Measurements from ENCODE around the gene NAE1. TPM values are rescaled to one million over a fixed set of nuclear protein-coding genes. Genes with fewer than 3 reads are reported as not detected.

The NAE1 gene
- total and polyA plus RNA-seq, 9 donors = 38.3 to 63.7 (median 46.7) TPM

DNA sequence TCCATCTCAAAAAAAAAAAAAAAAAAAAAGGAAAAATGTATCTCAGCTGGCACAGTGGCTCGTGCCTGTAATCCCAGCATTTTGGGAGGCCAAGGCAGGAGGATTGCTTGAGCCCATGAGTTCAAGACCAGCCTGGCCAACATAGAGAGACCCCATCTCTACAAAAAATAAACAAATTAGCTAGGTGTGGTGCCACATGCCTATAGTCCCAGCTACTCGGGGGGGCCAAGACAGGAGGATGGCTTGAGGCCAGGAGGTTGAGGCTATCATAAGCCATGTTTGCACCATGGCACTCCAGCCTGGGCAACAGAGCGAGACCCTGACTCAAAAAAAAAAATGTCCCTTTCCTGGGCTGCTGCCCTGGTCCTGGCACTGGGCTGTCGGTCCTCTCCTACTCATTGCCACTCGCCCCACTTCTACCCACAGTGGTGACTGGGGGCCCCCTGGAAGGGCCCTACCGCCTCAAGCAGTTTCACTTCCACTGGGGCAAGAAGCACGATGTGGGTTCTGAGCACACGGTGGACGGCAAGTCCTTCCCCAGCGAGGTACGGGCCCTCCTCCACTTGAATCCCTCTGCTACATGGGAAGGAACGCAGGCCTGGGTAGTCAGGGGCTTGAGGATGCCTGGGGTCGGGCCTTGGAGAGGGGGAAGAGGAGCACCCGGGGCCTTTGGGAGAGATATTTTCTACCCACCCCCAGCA, 19.5 kb upstream of the NAE1 start:
- Histone ChIP-seq H3K9me3 (no peaks in the 10 kb centered on the region), H3K4me1 (ENCODE audit: insufficient read depth) (no peaks in the 10 kb centered on the region), H3K27me3 (no peaks in the 10 kb centered on the region), H3K27ac (no peak overlapping the region), H3K4me3 (no peak overlapping the region), H3K36me3 (no peaks in the 10 kb centered on the region)
- WGBS, 3 donors = 87 to 92% (median 87%) methylated on average over 14 of the region's 14 CpGs
- intact Hi-C loops (cut with DNase I) = no loop called here
- TF ChIP-seq EP300 (IDR thresholded peaks at IDR 0.05) = no peak
- peak in 1 of 5 donors; percentile 5 for DNase-seq

DNA sequence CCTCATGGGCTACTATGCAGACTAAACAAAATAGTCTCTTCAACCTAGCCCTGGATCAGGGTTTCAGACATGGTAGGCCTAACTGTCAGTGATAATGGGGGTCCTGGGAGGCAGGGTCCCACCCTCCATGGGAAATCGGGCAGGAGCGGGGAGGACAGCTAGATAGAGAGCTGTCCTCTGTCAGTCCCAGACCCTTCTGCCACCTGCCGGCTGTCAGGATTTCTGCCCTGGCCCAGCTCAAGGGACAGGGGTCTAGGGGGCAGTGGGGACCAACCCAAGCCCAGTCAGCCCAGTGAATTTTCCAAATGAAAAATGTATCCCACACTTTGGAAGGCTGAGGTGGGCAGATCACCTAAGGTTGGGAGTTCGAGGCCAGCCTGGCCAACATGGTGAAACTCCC, 18.8 kb upstream of the NAE1 start:
- WGBS, 3 donors = 79 to 90% (median 87%) methylated on average over 4 of the region's 4 CpGs
- no peaks in the 10 kb centered on the region for H3K36me3 ChIP-seq
- H3K9me3 ChIP-seq = no peaks in the 10 kb centered on the region
- no peak overlapping the region for H3K27ac ChIP-seq
- peaks cover 4% of the 10 kb centered on the region for H3K4me1 ChIP-seq (ENCODE audit: insufficient read depth)
- intact Hi-C loops (cut with DNase I) = no loop called here
- no peaks in the 10 kb centered on the region for H3K27me3 ChIP-seq
- TF ChIP-seq POLR2A (IDR thresholded peaks at IDR 0.05) = no peak
- TF ChIP-seq, protein P1, sequence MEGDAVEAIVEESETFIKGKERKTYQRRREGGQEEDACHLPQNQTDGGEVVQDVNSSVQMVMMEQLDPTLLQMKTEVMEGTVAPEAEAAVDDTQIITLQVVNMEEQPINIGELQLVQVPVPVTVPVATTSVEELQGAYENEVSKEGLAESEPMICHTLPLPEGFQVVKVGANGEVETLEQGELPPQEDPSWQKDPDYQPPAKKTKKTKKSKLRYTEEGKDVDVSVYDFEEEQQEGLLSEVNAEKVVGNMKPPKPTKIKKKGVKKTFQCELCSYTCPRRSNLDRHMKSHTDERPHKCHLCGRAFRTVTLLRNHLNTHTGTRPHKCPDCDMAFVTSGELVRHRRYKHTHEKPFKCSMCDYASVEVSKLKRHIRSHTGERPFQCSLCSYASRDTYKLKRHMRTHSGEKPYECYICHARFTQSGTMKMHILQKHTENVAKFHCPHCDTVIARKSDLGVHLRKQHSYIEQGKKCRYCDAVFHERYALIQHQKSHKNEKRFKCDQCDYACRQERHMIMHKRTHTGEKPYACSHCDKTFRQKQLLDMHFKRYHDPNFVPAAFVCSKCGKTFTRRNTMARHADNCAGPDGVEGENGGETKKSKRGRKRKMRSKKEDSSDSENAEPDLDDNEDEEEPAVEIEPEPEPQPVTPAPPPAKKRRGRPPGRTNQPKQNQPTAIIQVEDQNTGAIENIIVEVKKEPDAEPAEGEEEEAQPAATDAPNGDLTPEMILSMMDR (IDR thresholded peaks at IDR 0.05) = no peak
- TF ChIP-seq EP300 (IDR thresholded peaks at IDR 0.05) = no peak
- DNase-seq = no peak
- no peak overlapping the region for H3K4me3 ChIP-seq

DNA sequence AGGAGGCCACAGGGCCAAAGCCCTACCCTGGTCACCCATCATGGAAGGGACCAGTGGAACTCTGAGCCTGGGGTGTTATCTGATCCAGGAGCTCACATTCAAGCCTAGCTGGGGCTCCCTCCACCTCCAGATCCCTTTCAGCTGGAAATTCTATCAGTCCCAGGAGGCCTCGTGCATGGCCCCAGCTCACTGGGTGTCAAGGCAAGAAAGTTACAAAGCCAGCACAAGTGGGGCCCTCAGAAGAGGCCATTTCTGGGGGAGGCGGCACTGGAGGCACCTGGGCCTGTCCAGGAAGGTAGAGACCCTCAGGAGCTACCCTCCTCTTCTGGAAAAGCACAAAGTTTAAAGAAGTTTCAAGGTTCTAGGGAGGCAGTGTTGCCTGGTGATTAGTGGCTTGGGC, 18.2 kb upstream of the NAE1 start:
- no peaks in the 10 kb centered on the region for H3K27me3 ChIP-seq
- no peaks in the 10 kb centered on the region for H3K36me3 ChIP-seq
- H3K4me3 ChIP-seq = no peak overlapping the region
- H3K27ac ChIP-seq = no peak overlapping the region
- peaks cover 7% of the 10 kb centered on the region for H3K4me1 ChIP-seq (ENCODE audit: insufficient read depth)
- no peaks in the 10 kb centered on the region for H3K9me3 ChIP-seq
- intact Hi-C loops (cut with DNase I) = no loop called here
- TF ChIP-seq EP300 (IDR thresholded peaks at IDR 0.05) (no peak), POLR2A (IDR thresholded peaks at IDR 0.05) (no peak)
- TF ChIP-seq, protein P1 (IDR thresholded peaks at IDR 0.05) = no peak
- no peak for DNase-seq
- WGBS, 3 donors = 77 to 89% (median 89%) methylated on average over 2 of the region's 2 CpGs

DNA sequence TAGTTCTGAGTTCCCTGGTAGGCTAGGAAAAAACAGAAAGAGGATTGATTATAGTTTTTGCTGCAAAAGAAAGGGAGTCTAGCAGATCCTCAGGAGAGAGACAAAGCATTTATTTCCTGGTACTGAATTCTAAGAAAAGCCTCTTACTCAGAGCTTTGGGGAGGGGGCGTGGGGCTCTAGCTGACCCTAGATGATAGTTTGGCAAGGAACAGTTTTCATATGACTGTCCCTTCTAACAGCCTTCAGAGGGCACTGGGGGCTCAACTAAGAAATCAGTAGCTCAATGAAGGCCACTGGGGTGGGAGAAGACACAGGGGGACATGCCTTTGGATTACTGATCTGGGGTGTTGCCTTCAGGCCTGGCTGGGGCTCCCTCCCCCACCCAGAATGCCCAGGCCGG, 17.4 kb upstream of the NAE1 start:
- H3K4me3 ChIP-seq = no peak overlapping the region
- TF ChIP-seq POLR2A (IDR thresholded peaks at IDR 0.05) (no peak), EP300 (IDR thresholded peaks at IDR 0.05) (no peak)
- TF ChIP-seq, protein P1 (IDR thresholded peaks at IDR 0.05) = no peak
- no peak overlapping the region for H3K27ac ChIP-seq
- H3K4me1 ChIP-seq (ENCODE audit: insufficient read depth) = peaks cover 7% of the 10 kb centered on the region
- 76 to 84% (median 80%) methylated on average over 2 of the region's 2 CpGs for WGBS, 3 donors
- H3K27me3 ChIP-seq = no peaks in the 10 kb centered on the region
- H3K36me3 ChIP-seq = no peaks in the 10 kb centered on the region
- H3K9me3 ChIP-seq = no peaks in the 10 kb centered on the region
- DNase-seq = no peak
- intact Hi-C loops (cut with DNase I) = no loop called here

DNA sequence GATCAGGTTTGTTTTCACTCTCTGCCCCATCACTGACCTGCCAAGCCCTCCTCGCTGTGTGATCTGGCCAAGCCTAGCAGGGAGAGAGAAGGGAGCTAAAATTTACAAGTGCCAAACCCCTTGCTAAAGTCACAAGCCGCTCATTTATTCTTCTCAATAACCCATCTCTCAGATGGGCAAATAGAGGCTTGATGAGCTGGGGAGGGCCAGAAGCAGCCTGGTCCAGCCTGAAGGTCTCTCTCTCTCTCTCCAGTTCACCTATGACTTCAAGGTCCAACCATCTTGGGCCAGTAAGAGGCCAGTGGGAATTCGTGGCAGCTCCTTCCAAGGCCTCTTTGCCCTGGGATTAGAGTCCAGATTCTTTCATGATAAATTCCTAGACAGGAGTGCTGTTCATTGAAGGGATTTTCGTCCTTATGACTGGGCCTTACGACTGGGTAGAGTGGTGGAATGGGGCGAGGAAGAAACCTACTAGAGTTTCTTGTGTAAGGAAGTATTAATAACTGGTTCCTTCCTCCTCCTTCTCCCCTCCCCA, 16.8 kb upstream of the NAE1 start:
- WGBS, 3 donors = 72 to 83% (median 77%) methylated on average over 6 of the region's 6 CpGs
- intact Hi-C loops (cut with DNase I) = no loop called here
- H3K36me3 ChIP-seq = no peaks in the 10 kb centered on the region

More for the DNA sequence above, 16.8 kb upstream of the NAE1 start:
- Histone ChIP-seq H3K27me3 (no peaks in the 10 kb centered on the region), H3K4me3 (no peak overlapping the region), H3K9me3 (no peaks in the 10 kb centered on the region), H3K4me1 (ENCODE audit: insufficient read depth) (peaks cover 7% of the 10 kb centered on the region), H3K27ac (no peak overlapping the region)
- no peak for TF ChIP-seq EP300 (IDR thresholded peaks at IDR 0.05)
- no peak for TF ChIP-seq POLR2A (IDR thresholded peaks at IDR 0.05)
- DNase-seq = no peak

All from ovary (tissue), 9 donors.